Muscle layer of colon (tissue), 2 donors: ENCODE measurements around the gene SMC4.

ENCODE experiments used
- H3K27ac ChIP-seq: one replicate; pipeline ENCODE4 v1.7.0; 2013; ENCODE audit warnings: low read depth, mild to moderate bottlenecking, low read length, moderate library complexity
- H3K27me3 ChIP-seq, 2 donors: one replicate each; pipeline ENCODE4 v1.7.0; 2013; ENCODE audit warnings: low read length in 2 of 2, mild to moderate bottlenecking in 2 of 2; ENCODE audit not compliant: insufficient read depth in 2 of 2, control insufficient read depth in 1 of 2
- H3K36me3 ChIP-seq: one replicate; pipeline ENCODE4 v1.7.0; 2013; ENCODE audit warnings: mild to moderate bottlenecking, low read length; ENCODE audit not compliant: insufficient read depth
- H3K4me1 ChIP-seq: one replicate; pipeline ENCODE4 v1.7.0; 2013; ENCODE audit warnings: mild to moderate bottlenecking, low read length; ENCODE audit not compliant: insufficient read depth
- H3K4me3 ChIP-seq, 2 donors: one replicate each; pipeline ENCODE4 v1.7.0; 2013; ENCODE audit warnings: low read length in 2 of 2, low read depth in 1 of 2, mild to moderate bottlenecking in 1 of 2, moderate library complexity in 1 of 2
- H3K9ac ChIP-seq: one replicate; pipeline ENCODE4 v1.7.0; 2013; ENCODE audit warnings: low read length
- H3K9me3 ChIP-seq: one replicate; pipeline ENCODE4 v1.7.0; 2013; ENCODE audit warnings: mild to moderate bottlenecking, low read length
- donor health status: abdominal sarcoma.
- donor health status: Adenocarcinoma of cecum.

The SMC4 gene

GRCh38 chr3:160427832-160428424 lies 28.5 kb downstream of the SMC4 start:
- Histone ChIP-seq H3K9ac (no peak overlapping the region), H3K4me1 (no peaks in the 10 kb centered on the region), H3K27me3 (no peaks in the 10 kb centered on the region), H3K9me3 (no peaks in the 10 kb centered on the region), H3K36me3 (peaks cover 17% of the 10 kb centered on the region), H3K27ac (no peak overlapping the region), H3K4me3 (no peak overlapping the region)

DNA sequence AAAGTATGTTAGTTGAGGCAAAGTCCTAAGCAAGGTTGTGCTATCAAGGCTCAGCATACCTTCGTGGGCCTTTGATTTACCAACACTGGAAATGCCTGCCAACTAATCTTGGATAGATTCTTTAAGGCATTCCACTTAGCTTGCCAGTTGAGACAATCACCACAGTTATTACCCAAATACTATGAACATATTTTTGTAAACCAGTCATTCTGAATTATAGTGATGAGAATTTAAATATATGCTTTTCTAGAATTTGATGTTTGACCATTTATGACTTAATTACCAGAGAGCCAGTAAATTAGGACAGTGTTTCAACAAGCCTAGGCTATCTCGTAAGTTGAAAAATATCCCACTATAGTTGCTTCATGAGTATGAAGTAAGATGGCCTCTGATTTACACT lies 34.6 kb downstream of the SMC4 start:
- Histone ChIP-seq H3K27me3 (no peaks in the 10 kb centered on the region), H3K9ac (no peak overlapping the region), H3K9me3 (no peaks in the 10 kb centered on the region), H3K36me3 (peaks cover 19% of the 10 kb centered on the region), H3K27ac (no peak overlapping the region), H3K4me1 (no peaks in the 10 kb centered on the region), H3K4me3 (no peak overlapping the region)

- H3K9me3 ChIP-seq = no peaks in the 10 kb centered on the region
- H3K4me3 ChIP-seq = no peak overlapping the region
- H3K36me3 ChIP-seq = peaks cover 15% of the 10 kb centered on the region
- H3K27ac ChIP-seq = no peak overlapping the region
- H3K9ac ChIP-seq = no peak overlapping the region
- no peaks in the 10 kb centered on the region for H3K27me3 ChIP-seq
- no peaks in the 10 kb centered on the region for H3K4me1 ChIP-seq
Measured at GRCh38 chr3:160435095-160435494, 35.6 kb downstream of the SMC4 start.

DNA sequence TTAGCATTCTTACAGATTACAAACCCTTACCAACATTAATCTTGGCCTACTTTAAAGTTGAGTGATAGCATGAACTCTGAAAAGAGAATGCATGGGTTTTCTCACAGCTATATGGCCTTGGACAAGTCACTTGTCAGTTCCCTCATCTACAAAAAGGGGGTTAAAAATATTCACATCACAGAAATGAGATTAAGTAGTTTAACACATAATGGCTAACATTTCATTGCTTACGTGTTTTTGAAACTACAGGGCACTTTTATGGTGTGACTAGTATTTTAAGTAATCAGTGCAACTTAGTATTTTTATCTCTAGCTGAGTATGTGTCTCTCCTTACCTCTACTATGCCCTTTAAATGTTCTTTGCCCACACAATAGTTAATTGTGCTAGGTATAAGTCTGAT lies 36.3 kb downstream of the SMC4 start:
- H3K9ac ChIP-seq = no peak overlapping the region
- H3K27me3 ChIP-seq = no peaks in the 10 kb centered on the region
- no peaks in the 10 kb centered on the region for H3K4me1 ChIP-seq
- peaks cover 15% of the 10 kb centered on the region for H3K36me3 ChIP-seq
- H3K9me3 ChIP-seq = no peaks in the 10 kb centered on the region
- H3K4me3 ChIP-seq = no peak overlapping the region
- H3K27ac ChIP-seq = no peak overlapping the region

DNA sequence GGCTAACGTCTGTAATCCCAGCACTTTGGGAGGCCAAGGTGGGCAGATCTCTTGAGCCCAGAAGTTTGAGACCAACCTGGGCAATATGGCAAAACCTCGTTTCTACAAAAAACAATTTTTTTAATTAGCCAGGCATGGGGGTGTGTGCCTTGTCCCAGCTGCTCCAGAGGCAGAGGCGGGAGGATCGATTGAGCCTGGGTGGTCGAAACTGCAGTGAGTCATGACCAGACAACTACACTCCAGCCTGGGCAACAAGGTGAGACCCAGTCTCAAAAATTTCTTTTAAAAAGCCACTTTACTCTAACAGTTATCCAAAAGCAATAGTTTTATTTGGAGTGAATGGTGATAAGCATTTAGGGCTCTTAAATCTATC lies 37.6 kb downstream of the SMC4 start:
- Histone ChIP-seq H3K4me1 (no peaks in the 10 kb centered on the region), H3K9ac (no peak overlapping the region), H3K27me3 (no peaks in the 10 kb centered on the region), H3K36me3 (peaks cover 11% of the 10 kb centered on the region), H3K4me3 (no peak overlapping the region), H3K9me3 (no peaks in the 10 kb centered on the region), H3K27ac (no peak overlapping the region)

DNA sequence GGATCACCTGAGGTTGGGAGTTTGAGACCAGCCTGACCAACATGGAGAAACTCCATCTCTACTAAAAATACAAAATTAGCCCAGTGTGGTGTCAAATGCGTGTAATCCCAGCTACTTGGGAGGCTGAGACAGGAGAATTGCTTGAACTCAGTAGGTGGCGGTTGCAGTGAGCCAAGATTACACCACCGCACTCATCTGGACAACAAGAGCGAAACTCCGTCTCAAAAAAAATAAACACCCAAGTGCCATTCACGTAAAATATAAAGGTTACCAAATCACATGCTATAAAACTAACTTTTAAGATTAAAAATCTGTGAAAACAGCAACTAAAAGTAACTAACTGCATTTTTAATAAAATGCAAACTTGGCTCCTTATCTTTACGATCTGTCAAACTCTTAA lies 41.2 kb downstream of the SMC4 start:
- no peaks in the 10 kb centered on the region for H3K27me3 ChIP-seq
- no peaks in the 10 kb centered on the region for H3K4me1 ChIP-seq
- H3K9ac ChIP-seq = no peak overlapping the region
- H3K4me3 ChIP-seq = no peak overlapping the region
- no peaks in the 10 kb centered on the region for H3K36me3 ChIP-seq
- H3K27ac ChIP-seq = no peak overlapping the region
- no peaks in the 10 kb centered on the region for H3K9me3 ChIP-seq

DNA sequence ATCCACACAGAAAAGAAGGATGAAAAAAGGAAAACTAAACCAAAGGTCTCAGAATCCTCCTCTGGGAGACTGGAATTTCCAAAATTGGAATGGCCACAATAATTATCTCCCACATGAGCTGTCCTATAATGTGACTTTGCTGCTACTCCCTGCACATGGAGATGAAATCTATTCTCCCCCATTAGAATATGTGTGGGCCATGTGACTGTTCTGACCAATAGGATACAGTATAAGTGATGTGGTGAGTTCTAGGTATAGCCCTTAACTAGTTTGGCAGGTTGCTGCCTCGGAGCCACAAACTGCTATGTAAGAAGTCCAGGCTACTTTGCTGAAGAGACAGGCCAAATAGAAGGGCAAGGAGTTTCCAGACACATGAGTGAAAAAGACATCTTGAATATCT lies 45.0 kb downstream of the SMC4 start:
- Histone ChIP-seq H3K4me3 (no peak overlapping the region), H3K9ac (no peak overlapping the region), H3K27me3 (peaks cover 0 to 2% of the 10 kb centered on the region in 2 donors), H3K36me3 (no peaks in the 10 kb centered on the region), H3K4me1 (no peaks in the 10 kb centered on the region), H3K27ac (no peak overlapping the region), H3K9me3 (no peaks in the 10 kb centered on the region)

GRCh38 chr3:160445854-160446253 lies 46.4 kb downstream of the SMC4 start:
- no peaks in the 10 kb centered on the region for H3K36me3 ChIP-seq
- H3K4me1 ChIP-seq = peaks cover 11% of the 10 kb centered on the region
- no peak overlapping the region for H3K27ac ChIP-seq
- no peak overlapping the region for H3K9ac ChIP-seq
- no peaks in the 10 kb centered on the region for H3K9me3 ChIP-seq
- H3K27me3 ChIP-seq = peaks cover 0 to 7% of the 10 kb centered on the region in 2 donors
- H3K4me3 ChIP-seq = no peak overlapping the region

DNA sequence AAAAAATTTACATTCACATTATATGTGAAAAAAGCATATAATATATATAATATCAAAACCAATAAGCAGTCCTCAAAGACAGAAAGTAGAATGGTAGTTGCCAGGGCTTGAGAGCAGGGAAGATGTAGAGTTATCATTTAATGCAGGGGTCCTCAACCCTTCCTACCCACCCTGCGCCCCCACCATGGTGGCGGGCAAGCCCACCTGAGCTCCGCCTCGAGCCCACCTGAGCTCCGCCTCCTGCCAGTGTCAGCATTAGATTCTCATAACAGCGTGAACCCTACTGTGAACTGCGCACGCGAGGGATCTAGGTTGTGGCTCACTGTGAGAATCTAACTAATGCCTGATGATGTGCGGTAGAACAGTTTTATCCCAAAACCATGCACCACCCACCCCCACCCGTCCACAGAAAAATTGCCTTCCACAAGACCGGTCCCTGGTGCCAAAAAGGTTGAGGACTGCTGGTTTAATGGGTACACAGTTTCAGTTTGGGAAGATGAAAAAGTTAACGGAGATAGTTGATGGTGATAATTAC lies 47.1 kb downstream of the SMC4 start:
- no peak overlapping the region for H3K4me3 ChIP-seq
- H3K9ac ChIP-seq = no peak overlapping the region
- peaks cover 0 to 7% of the 10 kb centered on the region in 2 donors for H3K27me3 ChIP-seq

DNA sequence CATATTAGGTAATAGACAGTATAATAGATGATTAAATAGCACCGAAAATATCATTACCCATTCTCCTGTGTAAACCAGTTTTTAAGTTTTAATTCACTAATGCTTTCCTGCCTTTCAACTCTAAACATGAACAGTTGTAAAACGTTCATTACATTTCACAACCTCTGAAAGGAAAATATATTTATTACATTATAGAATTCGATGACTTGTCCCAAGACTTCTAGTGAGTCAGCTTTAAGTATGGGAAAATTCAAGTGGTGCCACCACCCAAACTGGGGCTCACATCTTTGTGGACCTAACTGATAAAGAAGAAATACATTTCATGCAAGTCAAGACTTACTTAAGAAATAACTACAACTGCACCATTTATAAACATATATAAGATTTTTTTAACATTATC lies 48.1 kb downstream of the SMC4 start:
- H3K36me3 ChIP-seq = no peaks in the 10 kb centered on the region
- no peak overlapping the region for H3K9ac ChIP-seq
- peaks cover 12% of the 10 kb centered on the region for H3K4me1 ChIP-seq
- no peak overlapping the region for H3K27ac ChIP-seq
- H3K4me3 ChIP-seq = no peak overlapping the region
- no peaks in the 10 kb centered on the region for H3K9me3 ChIP-seq
- peaks cover 0 to 7% of the 10 kb centered on the region in 2 donors for H3K27me3 ChIP-seq

More for the DNA sequence above, 47.1 kb downstream of the SMC4 start:
- no peaks in the 10 kb centered on the region for H3K36me3 ChIP-seq
- no peak overlapping the region for H3K27ac ChIP-seq
- peaks cover 12% of the 10 kb centered on the region for H3K4me1 ChIP-seq
- no peaks in the 10 kb centered on the region for H3K9me3 ChIP-seq

DNA sequence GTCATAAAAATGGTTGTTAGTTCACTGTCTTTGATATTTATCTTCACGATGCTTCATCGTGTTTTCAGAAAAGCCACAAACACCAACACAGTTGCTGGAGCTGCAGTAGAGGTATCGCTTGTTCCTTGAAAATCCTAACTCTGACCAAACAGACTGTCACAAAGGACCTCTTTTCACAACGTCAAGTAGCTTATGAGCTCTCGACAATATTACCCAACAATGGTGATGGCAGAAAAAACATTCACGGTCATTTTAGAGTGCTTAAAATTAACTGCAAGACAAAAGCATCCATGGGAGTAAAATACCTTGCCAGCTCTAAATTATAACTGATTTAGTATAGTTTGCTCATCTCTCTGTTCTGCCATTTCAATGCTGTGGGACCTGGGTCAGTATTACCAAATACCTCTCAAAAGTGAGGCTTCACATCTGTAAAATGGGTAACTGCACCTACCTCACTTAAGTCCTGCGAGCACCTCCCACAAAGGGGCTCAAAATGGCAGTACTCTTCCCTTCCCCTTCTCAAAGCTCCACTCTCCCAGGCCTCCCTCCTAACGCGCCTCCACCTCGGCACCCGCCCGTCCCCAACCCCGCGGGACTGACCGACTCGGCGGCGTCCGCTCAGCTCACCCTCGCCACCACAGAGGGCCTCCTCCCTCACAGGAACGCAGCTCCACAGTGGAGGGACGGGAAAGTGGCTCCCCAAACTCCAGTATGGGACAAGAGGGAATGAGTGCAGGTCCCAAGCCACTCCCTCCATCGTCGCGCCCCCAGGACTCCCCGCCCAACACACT lies 49.6 kb downstream of the SMC4 start:
- peak overlapping the region; percentile 87 for H3K27ac ChIP-seq
- peak overlapping the region; percentile 64 to 78 for H3K4me3 ChIP-seq
- H3K27me3 ChIP-seq = peaks cover 0 to 7% of the 10 kb centered on the region in 2 donors
- H3K36me3 ChIP-seq = no peaks in the 10 kb centered on the region
- H3K4me1 ChIP-seq = peaks cover 12% of the 10 kb centered on the region
- peak overlapping the region; percentile 19 for H3K9ac ChIP-seq
- no peaks in the 10 kb centered on the region for H3K9me3 ChIP-seq
